OCI-LY1 (cell line): Measurements from ENCODE around the gene BCL2.

ENCODE experiments used
- H2AFZ ChIP-seq: fragments of 200-600 bp; sonication (generic), shearing (Covaris generic); 2 replicates; pipeline ENCODE4 v1.6.0; 2014; ENCODE audit warnings: antibody characterized with exemption, mild to moderate bottlenecking, low read length
- H3F3A ChIP-seq: fragments of 200-600 bp; sonication (generic), shearing (Covaris generic); 2 replicates; pipeline ENCODE4 v1.6.0; 2014; ENCODE audit warnings: mild to moderate bottlenecking, antibody characterized with exemption, low read length, moderate library complexity; ENCODE audit not compliant: insufficient read depth
- H3K27ac ChIP-seq: fragments of 200-600 bp; sonication (generic); 2 replicates; pipeline ENCODE4 v1.5.1; 2014; ENCODE audit warnings: low read length, mixed run types, mild to moderate bottlenecking, low read depth; ENCODE audit not compliant: poor library complexity, severe bottlenecking
- H3K27me3 ChIP-seq: fragments of 200-600 bp; sonication (generic); 2 replicates; pipeline ENCODE4 v1.6.0; 2014; ENCODE audit warnings: antibody characterized with exemption, mild to moderate bottlenecking, low read length, moderate library complexity; ENCODE audit not compliant: insufficient read depth
- H3K36me3 ChIP-seq: fragments of 200-600 bp; sonication (generic); 2 replicates; pipeline ENCODE4 v1.6.1; 2014; ENCODE audit warnings: mild to moderate bottlenecking, antibody characterized with exemption, low read length, moderate library complexity, mixed read lengths; ENCODE audit not compliant: insufficient read depth
- H3K4me1 ChIP-seq: fragments of 200-600 bp; sonication (generic); 2 replicates; pipeline ENCODE4 v1.5.1; 2014; ENCODE audit warnings: mild to moderate bottlenecking, low read length, moderate library complexity; ENCODE audit not compliant: insufficient read depth, severe bottlenecking
- H3K4me2 ChIP-seq: fragments of 200-600 bp; sonication (generic), shearing (Covaris generic); 2 replicates; pipeline ENCODE4 v1.6.1; 2014; ENCODE audit warnings: low read length
- H3K4me3 ChIP-seq: fragments of 200-600 bp; sonication (generic); 2 replicates; pipeline ENCODE4 v1.5.1; 2014; ENCODE audit warnings: low read length, low read depth, mild to moderate bottlenecking, mixed read lengths; ENCODE audit not compliant: poor library complexity, severe bottlenecking
- H3K79me2 ChIP-seq: fragments of 200-600 bp; shearing (Covaris generic); 2 replicates; pipeline ENCODE4 v1.6.1; 2016; ENCODE audit warnings: mixed run types, low read length, mixed read lengths; ENCODE audit not compliant: insufficient read depth
- H3K9ac ChIP-seq: fragments of 200-600 bp; sonication (generic), shearing (Covaris generic); 2 replicates; pipeline ENCODE4 v1.6.1; 2014; ENCODE audit warnings: mild to moderate bottlenecking, low read length, mixed read lengths
- H3K9me2 ChIP-seq: fragments of 200-600 bp; sonication (generic), shearing (Covaris generic); 2 replicates; pipeline ENCODE4 v1.6.1; 2014; ENCODE audit warnings: low read depth, mild to moderate bottlenecking, low read length, mixed read lengths
- H3K9me3 ChIP-seq: fragments of 200-600 bp; shearing (Covaris generic); 2 replicates; pipeline ENCODE4 v1.6.1; 2014; ENCODE audit warnings: low read length, mixed read lengths
- H4K20me1 ChIP-seq: fragments of 200-600 bp; sonication (generic), shearing (Covaris generic); 2 replicates; pipeline ENCODE4 v1.6.0; 2016; ENCODE audit warnings: mild to moderate bottlenecking, low read length; ENCODE audit not compliant: insufficient read depth
- CTCF ChIP-seq: fragments of 200-600 bp; sonication (generic), shearing (Covaris generic); IDR thresholded peaks from 2 replicates; pipeline ENCODE4 v1.5.1; 2017; ENCODE audit warnings: mild to moderate bottlenecking, antibody characterized with exemption, low read length, moderate library complexity, mixed read lengths
- EZH2 ChIP-seq: fragments of 200-600 bp; sonication (generic), shearing (Covaris generic); IDR thresholded peaks from 2 replicates; pipeline ENCODE4 v1.8.0; 2017; ENCODE audit warnings: borderline replicate concordance, mixed run types, mild to moderate bottlenecking, antibody characterized with exemption, low read length, moderate library complexity, mixed read lengths

Gene BCL2

GRCh38 chr18:63290166-63290820 is 29.3 kb downstream of the BCL2 start:
- Histone ChIP-seq H3K27me3 (no peaks in the 10 kb centered on the region), H2AFZ (no peak overlapping the region), H3K9ac (peak overlapping the region; percentile 26; the same call in 1 of the 2 replicates), H3K9me2 (no peaks in the 10 kb centered on the region), H3K79me2 (peaks cover 98% of the 10 kb centered on the region), H3K36me3 (peaks cover 94% of the 10 kb centered on the region), H3F3A (no peaks in the 10 kb centered on the region), H3K4me2 (peak overlapping the region; percentile 57; the same call in 1 of the 2 replicates), H3K9me3 (no peaks in the 10 kb centered on the region), H3K27ac (peak overlapping the region; percentile 78), H3K4me1 (peaks cover 99% of the 10 kb centered on the region), H3K4me3 (peak overlapping the region; percentile 13), H4K20me1 (no peaks in the 10 kb centered on the region)
- TF ChIP-seq EZH2 (no peak), CTCF (no peak)

- Histone ChIP-seq H3K9ac (no peak overlapping the region; the same call in 1 of the 2 replicates), H2AFZ (no peak overlapping the region), H3K9me3 (no peaks in the 10 kb centered on the region), H3K4me2 (peak overlapping the region; percentile 29; the same call in 1 of the 2 replicates), H3K4me3 (no peak overlapping the region), H3F3A (no peaks in the 10 kb centered on the region), H4K20me1 (no peaks in the 10 kb centered on the region), H3K27me3 (no peaks in the 10 kb centered on the region), H3K9me2 (no peaks in the 10 kb centered on the region), H3K27ac (peak overlapping the region; percentile 80), H3K4me1 (peaks cover 100% of the 10 kb centered on the region), H3K36me3 (peaks cover 96% of the 10 kb centered on the region), H3K79me2 (peaks cover 100% of the 10 kb centered on the region)
- TF ChIP-seq EZH2 = no peak
- no peak for TF ChIP-seq CTCF
Observed at GRCh38 chr18:63288311-63288710, 31.3 kb downstream of the BCL2 start.

- Histone ChIP-seq H3K4me1 (peaks cover 100% of the 10 kb centered on the region), H3K9me2 (no peaks in the 10 kb centered on the region), H3F3A (no peaks in the 10 kb centered on the region), H2AFZ (no peak overlapping the region), H3K27me3 (no peaks in the 10 kb centered on the region), H3K4me3 (no peak overlapping the region), H4K20me1 (no peaks in the 10 kb centered on the region), H3K9ac (no peak overlapping the region; the same call in 1 of the 2 replicates), H3K36me3 (peaks cover 96% of the 10 kb centered on the region), H3K79me2 (peaks cover 100% of the 10 kb centered on the region), H3K27ac (peak overlapping the region; percentile 80), H3K9me3 (no peaks in the 10 kb centered on the region), H3K4me2 (peak overlapping the region; percentile 56; the same call in 1 of the 2 replicates)
- TF ChIP-seq EZH2 (no peak), CTCF (no peak)
Observed at GRCh38 chr18:63287691-63288220, 31.8 kb downstream of the BCL2 start.
